HCT116 (cell line): ENCODE measurements around the gene STX5. TPM values are rescaled to one million over a fixed set of nuclear protein-coding genes. Genes with fewer than 3 reads are reported as not detected.

Experiments used
- ATAC-seq: fragments of 200-7000 bp; cut with Tn5 transposase; 2 replicates; pipeline ENCODE4 v1.9.1; 2020; ENCODE audit warnings: mild to moderate bottlenecking, moderate library complexity
- BruUV-seq: library from RNA; stranded (reverse); fragments of 400-500 nt; replicated peaks from 2 replicates; lab custom pipeline; 2021; lab: Mats Ljungman, UMichigan
- CTCF ChIA-PET: fragments of 300-600 bp; sonication (Branson Sonifier 250); formaldehyde crosslinking; loops from one replicate; lab custom pipeline; 2021; ENCODE audit warnings: antibody characterized with exemption; lab: Charles Lee
- POLR2A ChIA-PET: fragments of 300-600, 350-600 bp; sonication (Branson Sonifier 250); formaldehyde crosslinking; loops from one replicate; lab custom pipeline; 2021; ENCODE audit warnings: antibody characterized with exemption; lab: Charles Lee
- RAD21 ChIA-PET, 2 experiments: fragments of 300-600 bp; sonication (Branson Sonifier 250); formaldehyde crosslinking; loops; one replicate each; lab custom pipeline; 2023; ENCODE audit warnings: low total read pairs in 2 of 2; ENCODE audit not compliant: uncharacterized antibody in 2 of 2, unreplicated experiment in 2 of 2, low non-redundant PET in 1 of 2; lab: Charles Lee
- DNase-seq: peaks from one replicate; pipeline ENCODE4 v3.0.0-alpha.2; 2010; ENCODE audit warnings: low read depth, low spot score
- H2AFZ ChIP-seq: fragments of 200-600 bp; shearing (Covaris generic), sonication (generic); 2 replicates; pipeline ENCODE4 v1.6.1; 2017; ENCODE audit warnings: low read depth, mixed run types, mixed read lengths, antibody characterized with exemption, low read length; ENCODE audit not compliant: poor library complexity, severe bottlenecking
- H3K27ac ChIP-seq: 2 replicates; pipeline ENCODE4 v1.5.1; 2012; ENCODE audit warnings: low read depth, low read length
- H3K27me3 ChIP-seq: fragments of 200-600 bp; sonication (generic); 2 replicates; pipeline ENCODE4 v1.6.1; 2016; ENCODE audit warnings: mixed run types, low read length, mixed read lengths; ENCODE audit not compliant: insufficient read depth
- H3K36me3 ChIP-seq, 2 experiments: fragments of 200-500 bp in 1 of 2; fragments of 200-600 bp in 1 of 2; sonication (Bioruptor generic) in 1 of 2; sonication (generic) in 1 of 2; 2 replicates each; pipeline versions ENCODE4 v1.5.1 to v1.6.1; 2014 to 2016; ENCODE audit warnings: low read length in 2 of 2, inconsistent platforms in 1 of 2, mixed read lengths in 1 of 2, mixed run types in 1 of 2; ENCODE audit not compliant: insufficient read depth in 2 of 2, control insufficient read depth in 1 of 2
- H3K4me1 ChIP-seq, 2 experiments: fragments of 200-600 bp in 1 of 2; sonication (generic) in 1 of 2; 2 replicates each; pipeline versions ENCODE4 v1.5.1 to v1.6.1; 2012 to 2017; ENCODE audit warnings: low read length in 2 of 2, inconsistent platforms in 1 of 2, mild to moderate bottlenecking in 1 of 2, mixed read lengths in 1 of 2, mixed run types in 1 of 2, moderate library complexity in 1 of 2; ENCODE audit not compliant: insufficient read depth in 2 of 2, control insufficient read depth in 1 of 2
- H3K4me2 ChIP-seq: fragments of 200-600 bp; sonication (generic); 2 replicates; pipeline ENCODE4 v1.6.1; 2017; ENCODE audit warnings: mixed run types, low read length, mixed read lengths
- H3K4me3 ChIP-seq, 2 experiments: fragments of 200-600 bp in 1 of 2; sonication (generic) in 1 of 2; replicated peaks in 1 of 2; 2 replicates each; pipeline ENCODE4 v1.5.1; 2011 to 2016; ENCODE audit warnings: low read length in 2 of 2, control low read depth in 1 of 2, low read depth in 1 of 2, mild to moderate bottlenecking in 1 of 2, mixed read lengths in 1 of 2, mixed run types in 1 of 2
- H3K79me2 ChIP-seq: fragments of 200-600 bp; sonication (generic); 2 replicates; pipeline ENCODE4 v1.6.1; 2017; ENCODE audit warnings: mild to moderate bottlenecking, mixed run types, low read length, moderate library complexity, mixed read lengths; ENCODE audit not compliant: insufficient read depth
- H3K9ac ChIP-seq: fragments of 200-600 bp; sonication (generic); 2 replicates; pipeline ENCODE4 v1.6.1; 2016; ENCODE audit warnings: low read length, mixed read lengths
- H3K9me2 ChIP-seq: fragments of 200-600 bp; sonication (generic), shearing (Covaris generic); 2 replicates; pipeline ENCODE4 v1.6.1; 2017; ENCODE audit warnings: mixed run types, mild to moderate bottlenecking, moderate library complexity; ENCODE audit not compliant: insufficient read depth
- H3K9me3 ChIP-seq, 2 experiments: fragments of 200-500 bp in 1 of 2; fragments of 200-600 bp in 1 of 2; sonication (Bioruptor generic) in 1 of 2; sonication (generic) in 1 of 2; 2 replicates each; pipeline ENCODE4 v1.6.1; 2014 to 2017; ENCODE audit warnings: low read length in 2 of 2, mixed read lengths in 2 of 2, inconsistent platforms in 1 of 2, low read depth in 1 of 2, mild to moderate bottlenecking in 1 of 2, mixed run types in 1 of 2, moderate library complexity in 1 of 2; ENCODE audit not compliant: control insufficient read depth in 1 of 2, insufficient read depth in 1 of 2
- H4K20me1 ChIP-seq: fragments of 200-600 bp; sonication (generic), shearing (Covaris generic); 2 replicates; pipeline ENCODE4 v1.6.1; 2017; ENCODE audit warnings: mixed run types, mild to moderate bottlenecking, moderate library complexity; ENCODE audit not compliant: insufficient read depth
- EGR1 ChIP-seq: IDR thresholded peaks from 2 replicates; pipeline ENCODE4 v1.6.1; 2012; ENCODE audit warnings: low read depth
- ELF1 ChIP-seq: IDR thresholded peaks from 2 replicates; pipeline ENCODE4 v1.6.1; 2012; ENCODE audit warnings: low read depth, borderline replicate concordance
- SP1 ChIP-seq: IDR thresholded peaks from 2 replicates; pipeline ENCODE4 v1.6.1; 2012; ENCODE audit warnings: low read depth
- SRF ChIP-seq: IDR thresholded peaks from 2 replicates; pipeline ENCODE4 v1.6.1; 2012; ENCODE audit warnings: low read depth
- ZFX ChIP-seq: fragments of 450-650 bp; IDR thresholded peaks from 2 replicates; pipeline ENCODE4 v1.6.1; 2017
- ZNF274 ChIP-seq: fragments of 200-500 bp; sonication (Bioruptor generic); IDR thresholded peaks from 2 replicates; pipeline ENCODE4 v1.6.1; 2014; ENCODE audit warnings: mild to moderate bottlenecking, low read depth, low read length, inconsistent platforms
- intact Hi-C: fragments of 100-400 bp; cut with micrococcal nuclease; formaldehyde crosslinking; loops from 2 replicates; pipeline ENCODE4 v1.10.0; 2022
- total RNA-seq: library from RNA; stranded (reverse); gene quantifications from one replicate; pipeline ENCODE4 v1.2.1, GENCODE V29; 2021; ENCODE audit not compliant: unreplicated experiment
- TF ChIP-seq, protein P1 (sequence below): IDR thresholded peaks from 2 replicates; pipeline ENCODE4 v1.6.1; 2012
- TF ChIP-seq, protein P2 (sequence below): IDR thresholded peaks from 2 replicates; pipeline ENCODE4 v1.6.1; 2011; ENCODE audit warnings: mild to moderate bottlenecking, low read length, moderate library complexity; ENCODE audit not compliant: insufficient replicate concordance; ENCODE audit errors: extremely low read depth

Gene STX5
- total RNA-seq, 1 experiment from 2014 or later: 29.5 TPM

DNA sequence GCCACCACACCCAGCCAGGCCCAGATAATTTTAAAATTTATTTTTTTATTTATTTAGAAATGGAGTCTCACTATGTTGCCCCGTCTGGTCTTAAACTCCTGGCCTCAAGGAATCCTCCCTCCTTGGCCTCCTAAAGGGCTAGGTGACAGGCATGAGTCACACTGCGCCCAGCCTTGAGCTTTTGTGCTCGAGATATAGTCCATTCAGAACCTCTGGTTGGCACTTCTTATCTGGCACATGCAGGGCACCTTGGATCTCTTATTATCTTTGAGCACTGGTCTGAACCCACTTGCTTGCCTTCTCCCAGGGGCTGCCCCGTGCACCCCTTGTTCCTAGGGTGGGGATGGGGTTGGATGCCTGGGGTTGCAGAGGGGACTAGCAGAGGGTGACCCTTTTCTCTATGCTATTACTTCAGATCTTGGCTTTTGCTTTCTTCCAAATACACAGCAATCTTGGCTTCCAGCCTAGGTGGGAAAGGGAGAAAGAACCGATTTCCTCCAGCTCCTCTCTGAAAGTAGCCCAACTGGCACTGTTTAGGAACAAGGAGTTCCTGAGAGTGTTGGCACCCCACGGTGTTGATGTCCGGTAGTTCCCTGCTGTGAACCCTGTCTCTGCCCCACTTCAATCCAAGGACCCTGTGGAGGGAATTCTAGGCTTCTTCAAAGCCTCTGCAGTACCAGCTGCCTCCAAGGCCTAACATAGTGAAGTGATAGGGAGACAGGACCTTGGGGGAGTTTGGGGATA is 47.6 kb upstream of the STX5 start:
- ChIA-PET POLR2A (interaction anchor here (0.6 to 4.2 kb wide), 7 partner anchors 24 to 215 kb away, joined by 3 to 46 read pairs (median 4); partner anchors contain the start of genes C11orf98 and CSKMT), CTCF (interaction anchor here (1.2 kb wide), 1 partner anchor 93 kb away, joined by 3 read pairs; no protein-coding TSS in a partner anchor), RAD21 (no interaction called here)
- peak overlapping the region; percentile 96 for H3K27ac ChIP-seq
- intact Hi-C loops: no loop called here
- no peak for ATAC-seq
- H3K79me2 ChIP-seq: peaks cover 96% of the 10 kb centered on the region
- H3K9me2 ChIP-seq: no peaks in the 10 kb centered on the region
- H3K36me3 ChIP-seq: peaks cover 23 to 40% of the 10 kb centered on the region in 2 experiments
- H3K9ac ChIP-seq: peak overlapping the region; percentile 92
- peaks cover 38 to 61% of the 10 kb centered on the region in 2 experiments for H3K4me1 ChIP-seq
- H4K20me1 ChIP-seq: peaks cover 22% of the 10 kb centered on the region; the same call in 1 of the 2 replicates
- peak overlapping the region; percentile 75 to 85 for H3K4me3 ChIP-seq
- DNase-seq: no peak
- peak overlapping the region; percentile 79 for H3K4me2 ChIP-seq
- no peak overlapping the region for H2AFZ ChIP-seq
- H3K9me3 ChIP-seq: no peaks in the 10 kb centered on the region
- no TSS peak for BruUV-seq
- TF ChIP-seq ELF1 (no peak), EGR1 (no peak), ZNF274 (no peak), SP1 (no peak), ZFX (no peak), SRF (no peak)
- TF ChIP-seq, protein P1, sequence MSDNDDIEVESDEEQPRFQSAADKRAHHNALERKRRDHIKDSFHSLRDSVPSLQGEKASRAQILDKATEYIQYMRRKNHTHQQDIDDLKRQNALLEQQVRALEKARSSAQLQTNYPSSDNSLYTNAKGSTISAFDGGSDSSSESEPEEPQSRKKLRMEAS: no peak
- TF ChIP-seq, protein P2, sequence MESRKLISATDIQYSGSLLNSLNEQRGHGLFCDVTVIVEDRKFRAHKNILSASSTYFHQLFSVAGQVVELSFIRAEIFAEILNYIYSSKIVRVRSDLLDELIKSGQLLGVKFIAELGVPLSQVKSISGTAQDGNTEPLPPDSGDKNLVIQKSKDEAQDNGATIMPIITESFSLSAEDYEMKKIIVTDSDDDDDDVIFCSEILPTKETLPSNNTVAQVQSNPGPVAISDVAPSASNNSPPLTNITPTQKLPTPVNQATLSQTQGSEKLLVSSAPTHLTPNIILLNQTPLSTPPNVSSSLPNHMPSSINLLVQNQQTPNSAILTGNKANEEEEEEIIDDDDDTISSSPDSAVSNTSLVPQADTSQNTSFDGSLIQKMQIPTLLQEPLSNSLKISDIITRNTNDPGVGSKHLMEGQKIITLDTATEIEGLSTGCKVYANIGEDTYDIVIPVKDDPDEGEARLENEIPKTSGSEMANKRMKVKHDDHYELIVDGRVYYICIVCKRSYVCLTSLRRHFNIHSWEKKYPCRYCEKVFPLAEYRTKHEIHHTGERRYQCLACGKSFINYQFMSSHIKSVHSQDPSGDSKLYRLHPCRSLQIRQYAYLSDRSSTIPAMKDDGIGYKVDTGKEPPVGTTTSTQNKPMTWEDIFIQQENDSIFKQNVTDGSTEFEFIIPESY: no peak
- no peaks in the 10 kb centered on the region for H3K27me3 ChIP-seq
